HEK293 (cell line): ENCODE data around the gene ERO1B.

Source experiments
- CTCF ChIA-PET: fragments of 350-600 bp; formaldehyde crosslinking; extraction: SDS; loops from one replicate; lab custom pipeline; 2021; ENCODE audit warnings: antibody characterized with exemption; lab: Yijun Ruan, JAX
- POLR2A ChIA-PET: fragments of 300-600 bp; formaldehyde crosslinking; extraction: SDS; loops from one replicate; lab custom pipeline; 2020; ENCODE audit warnings: antibody characterized with exemption, inconsistent platforms; lab: Yijun Ruan, JAX
- H3K27ac ChIP-seq: fragments of 200-500 bp; sonication (Bioruptor generic); 2 replicates; pipeline ENCODE4 v1.5.1; 2014; ENCODE audit warnings: low read depth, low read length, control low read depth, inconsistent platforms; ENCODE audit errors: extremely low read depth
- H3K36me3 ChIP-seq, 2 experiments: fragments of 200-500 bp in 1 of 2; sonication (Bioruptor generic) in 1 of 2; 1 replicate in 1 of 2; 2 replicates in 1 of 2; pipeline ENCODE4 v1.5.1; 2014 to 2017; ENCODE audit warnings: inconsistent platforms in 2 of 2, low read length in 2 of 2; ENCODE audit not compliant: control insufficient read depth in 2 of 2, insufficient read depth in 1 of 2
- H3K4me1 ChIP-seq: fragments of 200-500 bp; sonication (Bioruptor generic); 2 replicates; pipeline ENCODE4 v1.5.1; 2014; ENCODE audit warnings: mild to moderate bottlenecking, low read length, inconsistent platforms; ENCODE audit not compliant: control insufficient read depth, insufficient read depth
- H3K4me3 ChIP-seq: 2 replicates; pipeline ENCODE4 v1.5.1; 2011; ENCODE audit warnings: low read depth, mild to moderate bottlenecking, control low read depth, low read length, moderate library complexity
- H3K9me3 ChIP-seq: fragments of 200-500 bp; sonication (Bioruptor generic); 2 replicates; pipeline ENCODE4 v1.5.1; 2014; ENCODE audit warnings: low read depth, low read length, inconsistent platforms; ENCODE audit not compliant: control insufficient read depth, insufficient read depth
- KLF10 ChIP-seq: fragments of 450-650 bp; IDR thresholded peaks from 2 replicates; pipeline ENCODE4 v1.5.1; 2018; ENCODE audit warnings: missing biosample characterization, mild to moderate bottlenecking, missing genetic modification characterization
- KLF8 ChIP-seq: fragments of 450-650 bp; formaldehyde crosslinking; IDR thresholded peaks from 2 replicates; pipeline ENCODE4 v1.5.1; 2016; ENCODE audit warnings: missing biosample characterization, missing genetic modification characterization
- MZF1 ChIP-seq: fragments of 450-650 bp; formaldehyde crosslinking; IDR thresholded peaks from 2 replicates; pipeline ENCODE4 v1.5.1; 2017; ENCODE audit warnings: missing biosample characterization, missing genetic modification characterization, borderline replicate concordance
- PRDM10 ChIP-seq: fragments of 450-650 bp; formaldehyde crosslinking; IDR thresholded peaks from 2 replicates; pipeline ENCODE4 v1.5.1; 2016; ENCODE audit warnings: missing biosample characterization, missing genetic modification characterization
- SCRT2 ChIP-seq: fragments of 450-650 bp; formaldehyde crosslinking; IDR thresholded peaks from 2 replicates; pipeline ENCODE4 v1.5.1; 2016; ENCODE audit warnings: missing biosample characterization, missing genetic modification characterization
- SP7 ChIP-seq: fragments of 450-650 bp; formaldehyde crosslinking; IDR thresholded peaks from 2 replicates; pipeline ENCODE4 v1.5.1; 2016; ENCODE audit warnings: missing biosample characterization, missing genetic modification characterization
- WT1 ChIP-seq: fragments of 450-650 bp; formaldehyde crosslinking; IDR thresholded peaks from 2 replicates; pipeline ENCODE4 v1.5.1; 2016; ENCODE audit warnings: missing biosample characterization, missing genetic modification characterization
- ZBTB21 ChIP-seq: fragments of 450-650 bp; formaldehyde crosslinking; IDR thresholded peaks from 2 replicates; pipeline ENCODE4 v1.5.1; 2017; ENCODE audit warnings: missing biosample characterization, missing genetic modification characterization
- ZBTB44 ChIP-seq: fragments of 450-650 bp; IDR thresholded peaks from 2 replicates; pipeline ENCODE4 v1.5.1; 2018; ENCODE audit warnings: missing biosample characterization, mild to moderate bottlenecking, missing genetic modification characterization
- ZBTB48 ChIP-seq: fragments of 450-650 bp; formaldehyde crosslinking; IDR thresholded peaks from 2 replicates; pipeline ENCODE4 v1.5.1; 2016; ENCODE audit warnings: missing biosample characterization, missing genetic modification characterization
- ZFP3 ChIP-seq: fragments of 450-650 bp; formaldehyde crosslinking; IDR thresholded peaks from 2 replicates; pipeline ENCODE4 v1.5.1; 2016; ENCODE audit warnings: low read depth, missing biosample characterization, missing genetic modification characterization
- ZNF24 ChIP-seq: fragments of 450-650 bp; formaldehyde crosslinking; IDR thresholded peaks from 2 replicates; pipeline ENCODE4 v1.5.1; 2016; ENCODE audit warnings: missing biosample characterization, missing genetic modification characterization
- ZNF274 ChIP-seq, 2 experiments: fragments of 200-500 bp in 1 of 2; fragments of 450-650 bp in 1 of 2; sonication (Bioruptor generic) in 1 of 2; formaldehyde crosslinking in 1 of 2; IDR thresholded peaks; 2 replicates each; pipeline versions ENCODE4 v1.5.1 to v1.6.1; 2014 to 2016; ENCODE audit warnings: borderline replicate concordance in 1 of 2, inconsistent platforms in 1 of 2, low read length in 1 of 2, missing biosample characterization in 1 of 2, missing genetic modification characterization in 1 of 2
- ZNF350 ChIP-seq: fragments of 450-650 bp; formaldehyde crosslinking; IDR thresholded peaks from 2 replicates; pipeline ENCODE4 v1.5.0; 2017; ENCODE audit warnings: missing biosample characterization, mild to moderate bottlenecking, missing genetic modification characterization
- ZNF558 ChIP-seq: fragments of 450-650 bp; formaldehyde crosslinking; IDR thresholded peaks from 2 replicates; pipeline ENCODE4 v1.5.1; 2016; ENCODE audit warnings: missing biosample characterization, missing genetic modification characterization
- ZNF600 ChIP-seq: fragments of 450-650 bp; formaldehyde crosslinking; IDR thresholded peaks from 2 replicates; pipeline ENCODE4 v1.5.1; 2016; ENCODE audit warnings: missing biosample characterization, missing genetic modification characterization
- ZNF692 ChIP-seq: fragments of 450-650 bp; formaldehyde crosslinking; IDR thresholded peaks from 2 replicates; pipeline ENCODE4 v1.5.1; 2016; ENCODE audit warnings: missing biosample characterization, missing genetic modification characterization
- ZNF768 ChIP-seq: fragments of 450-650 bp; formaldehyde crosslinking; IDR thresholded peaks from 2 replicates; pipeline ENCODE4 v1.5.1; 2018; ENCODE audit warnings: missing biosample characterization, mild to moderate bottlenecking, missing genetic modification characterization
- ZNF830 ChIP-seq: fragments of 450-650 bp; IDR thresholded peaks from 2 replicates; pipeline ENCODE4 v1.5.0; 2018; ENCODE audit warnings: missing biosample characterization, missing genetic modification characterization, low read depth, mild to moderate bottlenecking, moderate library complexity

Gene ERO1B

GRCh38 chr1:236284291-236284721 lies 2.5 kb upstream of the ERO1B start:
- no peaks in the 10 kb centered on the region for H3K9me3 ChIP-seq
- H3K27ac ChIP-seq: no peak overlapping the region
- POLR2A ChIA-PET: no interaction called here
- H3K4me1 ChIP-seq: peaks cover 6% of the 10 kb centered on the region
- TF ChIP-seq ZNF350 (tag by site-specific recombination) (no peak), PRDM10 (peak; percentile 99)
- TF ChIP-seq, all 188 proteins: peak for 1
- Histone ChIP-seq H3K4me3 (no peak overlapping the region), H3K36me3 (no peaks in the 10 kb centered on the region; a peak in 1 of 3 replicates)
- CTCF ChIA-PET: interaction anchor here (0.6 to 1.3 kb wide), 3 partner anchors 10 to 22 kb away, joined by 3 to 7 read pairs (median 3); no protein-coding TSS in a partner anchor

GRCh38 chr1:236282719-236283118 lies 961 bp upstream of the ERO1B start:
- H3K27ac ChIP-seq: no peak overlapping the region
- ChIA-PET CTCF (interaction anchor here (0.6 to 0.9 kb wide), 3 partner anchors 33 to 169 kb away, joined by 3 read pairs; no protein-coding TSS in a partner anchor), POLR2A (interaction anchor here (0.5 to 1.5 kb wide), 3 partner anchors 10 to 235 kb away, joined by 3 read pairs; partner anchors contain the start of gene GPR137B)
- no peaks in the 10 kb centered on the region; a peak in 1 of 3 replicates for H3K36me3 ChIP-seq
- TF ChIP-seq ZNF274 (IDR thresholded peaks at IDR 0.05; ENCODE audit: low read length): no peak
- TF ChIP-seq ZNF274 (tag by site-specific recombination; IDR thresholded peaks at IDR 0.05; ENCODE audit: borderline replicate concordance): no peak
- TF ChIP-seq ZBTB44 (tag by site-specific recombination): 0 out of 2 replicates have a peak, but pooled peaks have one; percentile 31
- no peak for TF ChIP-seq ZNF768 (tag by site-specific recombination)
- H3K4me3 ChIP-seq: no peak overlapping the region
- no peaks in the 10 kb centered on the region for H3K9me3 ChIP-seq
- peaks cover 4% of the 10 kb centered on the region for H3K4me1 ChIP-seq

GRCh38 chr1:236282425-236282716 lies 613 bp upstream of the ERO1B start:
- CTCF ChIA-PET: interaction anchor here (0.6 kb wide), 1 partner anchor 63 kb away, joined by 3 read pairs; no protein-coding TSS in a partner anchor
- no peaks in the 10 kb centered on the region; a peak in 1 of 3 replicates for H3K36me3 ChIP-seq
- H3K27ac ChIP-seq: peak overlapping the region; percentile 32; the same call in 1 of the 2 replicates
- H3K4me3 ChIP-seq: peak overlapping the region; percentile 96
- TF ChIP-seq SCRT2 (tag by site-specific recombination): 0 out of 2 replicates have a peak, but pooled peaks have one; percentile 16
- TF ChIP-seq ZNF24 (tag by site-specific recombination): 0 out of 2 replicates have a peak, but pooled peaks have one; percentile 32
- TF ChIP-seq KLF8: no peak
- 0 out of 2 replicates have a peak, but pooled peaks have one; percentile 11 for TF ChIP-seq ZBTB21 (tag by site-specific recombination)
- 0 out of 2 replicates have a peak, but pooled peaks have one; percentile 4 for TF ChIP-seq KLF10 (tag by site-specific recombination)
- TF ChIP-seq MZF1 (tag by site-specific recombination): peak; percentile 54; the same call in 1 of the 2 replicates
- TF ChIP-seq ZNF558 (tag by site-specific recombination): no peak
- 0 out of 2 replicates have a peak, but pooled peaks have one; percentile 17 for TF ChIP-seq WT1
- 0 out of 2 replicates have a peak, but pooled peaks have one; percentile 66 for TF ChIP-seq ZBTB48 (tag by site-specific recombination)
- TF ChIP-seq ZNF600: peak; percentile 39; the same call in 1 of the 2 replicates
- TF ChIP-seq ZFP3 (tag by site-specific recombination): no peak
- 0 out of 2 replicates have a peak, but pooled peaks have one; percentile 9 for TF ChIP-seq SP7 (tag by site-specific recombination)
- TF ChIP-seq ZNF692 (tag by site-specific recombination): 0 out of 2 replicates have a peak, but pooled peaks have one; percentile 28
- TF ChIP-seq ZNF830 (tag by site-specific recombination): no peak
- peak; percentile 7; the same call in 1 of the 2 replicates for TF ChIP-seq PRDM10
- no peaks in the 10 kb centered on the region for H3K9me3 ChIP-seq
- H3K4me1 ChIP-seq: peaks cover 4% of the 10 kb centered on the region
- POLR2A ChIA-PET: interaction anchor here (0.5 to 1.6 kb wide), 9 partner anchors 9 to 322 kb away, joined by 3 to 5 read pairs (median 3); partner anchors contain the start of genes GPR137B and HEATR1
